NCI-H2196 (cell line): ENCODE data around the gene RPS10.
"Not testable (repeated sequence)": the region's sequence is repeated elsewhere in the genome, so short reads cannot be mapped to it uniquely, and the experiment has no call there.

Experiments used
- DNase-seq: peaks from one replicate; lab custom pipeline; 2025; ENCODE audit not compliant: unreplicated experiment; lab: John Stamatoyannopoulos, UW

The RPS10 gene

DNA sequence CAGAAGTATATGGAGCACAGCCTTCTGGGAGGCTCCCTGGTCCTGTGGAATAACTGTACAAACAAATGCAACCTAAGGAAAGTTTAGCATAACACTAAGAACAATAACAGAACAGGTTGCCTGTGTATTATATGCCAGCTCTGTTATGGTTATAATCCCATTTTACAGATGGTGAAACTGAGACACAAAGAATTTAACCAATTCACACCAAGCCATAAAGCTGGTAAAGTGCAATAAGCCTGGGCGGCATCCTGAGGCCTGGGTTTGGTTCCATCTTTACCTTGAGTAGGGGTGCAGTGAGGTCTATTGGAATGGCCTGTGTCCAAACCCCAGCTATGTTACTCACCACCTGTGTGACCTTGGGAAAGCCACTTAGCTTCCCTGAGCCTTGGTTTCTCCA lies 25.3 kb upstream of the RPS10 start:
- DNase-seq, result no peak

GRCh38 chr6:34447910-34448309 lies 22.0 kb upstream of the RPS10 start:
- DNase-seq, result peak; percentile 54

DNA sequence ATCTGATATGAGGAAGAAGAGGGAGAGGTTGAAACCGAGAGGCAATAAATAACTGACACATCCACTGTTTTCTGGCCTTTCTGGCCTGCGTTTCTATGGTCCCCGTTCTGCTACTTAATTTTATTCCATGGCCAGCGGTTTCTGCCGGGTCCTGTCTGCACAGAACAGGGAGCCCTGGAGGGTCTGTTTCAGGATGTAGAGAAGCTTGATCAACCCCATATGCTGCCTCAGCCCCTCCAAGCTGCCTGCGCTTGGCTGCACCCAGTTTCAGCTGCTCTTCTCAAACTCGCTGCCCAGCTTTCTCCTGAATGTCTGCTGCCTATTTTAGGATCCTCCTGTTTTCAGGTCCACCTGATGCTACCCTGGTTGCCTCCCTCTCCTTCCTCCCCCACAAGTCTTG lies 21.5 kb upstream of the RPS10 start:
- no peak for DNase-seq

- no peak for DNase-seq
Measured at GRCh38 chr6:34445313-34445860, 19.5 kb upstream of the RPS10 start.

DNA sequence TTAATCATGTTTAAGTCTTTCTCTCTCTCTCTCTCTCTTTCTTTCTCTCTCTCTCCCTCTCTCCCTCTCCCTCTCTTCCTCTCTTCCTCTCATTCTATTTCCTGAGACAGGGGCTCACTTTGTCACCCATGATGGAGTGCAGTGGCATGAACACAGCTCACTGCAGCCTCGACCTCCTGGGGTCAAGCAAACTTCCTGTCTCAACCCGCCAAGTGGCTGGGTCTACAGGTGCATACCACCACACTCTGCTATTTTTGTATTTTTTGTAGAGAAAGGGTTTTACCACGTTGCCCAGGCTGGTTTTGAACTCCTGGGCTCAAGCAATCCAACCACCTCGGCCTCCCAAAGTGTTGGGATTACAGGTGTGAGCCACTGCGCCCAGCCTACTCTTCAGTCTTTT lies 15.7 kb upstream of the RPS10 start:
- no peak for DNase-seq

GRCh38 chr6:34439442-34439841 lies 13.6 kb upstream of the RPS10 start:
- DNase-seq, result no peak

DNA sequence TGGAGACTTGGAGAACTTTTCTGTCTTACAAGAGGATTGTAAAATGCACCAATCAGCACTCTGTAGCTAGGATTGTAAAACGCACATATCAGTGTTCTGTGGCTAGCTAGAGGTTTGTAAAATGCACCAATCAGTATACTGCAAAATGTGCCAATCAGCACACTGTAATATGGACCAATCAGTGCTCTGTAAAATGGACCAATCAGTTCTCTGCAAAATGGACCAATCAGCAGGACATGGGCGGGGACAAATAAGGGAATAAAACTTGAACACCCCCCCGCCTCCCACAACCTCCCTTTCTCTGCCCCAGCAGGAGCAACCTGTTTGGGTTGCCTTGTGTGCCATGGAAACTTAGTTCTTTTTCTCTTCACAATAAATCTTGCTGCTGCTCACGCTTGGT lies 12.8 kb upstream of the RPS10 start:
- DNase-seq, result no peak

DNA sequence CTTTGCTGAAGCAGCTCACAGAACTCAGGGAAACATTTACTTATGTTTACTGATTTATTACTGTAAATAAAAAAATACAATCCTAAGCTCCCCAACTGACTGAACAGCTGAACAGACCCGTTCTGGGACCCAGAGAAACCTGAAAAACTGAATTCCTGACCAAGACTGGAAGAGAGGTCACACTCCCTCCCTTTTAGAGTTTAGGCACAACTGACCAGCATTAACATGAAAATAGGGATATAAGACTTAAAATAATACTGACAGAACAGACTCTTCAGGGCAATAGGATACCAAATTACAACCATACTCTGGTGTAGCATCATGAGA lies 11.7 kb upstream of the RPS10 start:
- DNase-seq, result no peak

DNA sequence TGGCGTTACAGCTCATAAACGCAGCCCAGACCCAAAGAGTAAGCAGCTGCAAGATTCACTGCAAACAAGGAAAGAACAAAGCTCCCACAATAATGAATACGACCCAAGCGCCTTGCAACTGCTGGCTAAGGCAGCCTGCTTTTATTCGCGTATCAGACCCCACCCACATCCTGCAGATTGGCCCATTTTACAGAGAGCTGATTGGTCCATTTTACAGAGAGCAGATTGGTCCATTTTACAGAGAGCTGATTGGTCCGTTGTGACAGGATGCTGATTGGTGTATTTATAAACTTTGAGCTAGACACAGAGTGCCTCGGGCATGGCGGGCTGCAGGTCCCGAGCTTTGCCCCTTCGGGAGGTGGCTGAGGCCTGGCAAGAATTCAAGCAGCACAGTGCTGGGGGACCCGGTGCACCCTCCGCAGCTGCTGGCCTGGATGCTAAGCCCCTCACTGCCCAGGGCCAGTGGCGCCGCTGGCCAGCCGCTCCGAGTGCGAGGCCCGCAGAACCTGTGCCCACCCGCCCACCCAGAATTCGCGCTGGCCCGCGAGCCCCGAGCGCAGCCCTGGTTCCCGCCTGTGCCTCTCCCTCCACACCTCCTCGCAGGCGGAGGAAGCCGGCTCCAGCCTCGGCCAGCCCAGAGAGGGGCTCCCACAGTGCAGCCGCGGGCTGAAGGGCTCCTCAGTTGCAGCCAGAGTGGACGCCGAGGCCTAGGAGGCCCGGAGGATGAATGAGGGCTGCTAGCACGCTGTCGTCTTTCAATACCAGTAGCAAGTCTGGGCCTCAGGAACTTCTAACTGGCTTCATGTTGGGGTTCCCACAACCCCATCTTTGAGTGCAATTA lies 11.2 kb upstream of the RPS10 start:
- no peak for DNase-seq

GRCh38 chr6:34435916-34436315 lies 10.0 kb upstream of the RPS10 start:
- no peak for DNase-seq

DNA sequence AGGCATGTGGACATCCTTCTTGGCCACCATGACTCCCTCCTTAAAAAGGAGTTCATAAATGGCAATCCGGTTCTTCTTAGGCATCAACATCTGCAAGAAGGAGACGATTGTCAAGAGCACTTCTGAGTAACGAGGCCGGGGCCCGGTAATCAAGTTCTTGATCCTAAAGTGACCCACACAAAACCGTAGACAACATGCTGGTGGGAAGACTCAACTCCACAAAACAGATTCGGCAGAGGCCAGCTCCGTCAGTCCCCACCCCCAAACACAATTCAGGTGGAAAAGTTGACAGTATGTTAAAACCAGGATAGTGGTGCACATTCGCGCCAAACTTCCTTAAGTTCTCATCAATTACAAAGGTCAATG lies 754 bp downstream of the RPS10 start:
- no peak for DNase-seq

- no peak for DNase-seq
Measured at GRCh38 chr6:34424200-34425131, 1.4 kb downstream of the RPS10 start.

DNA sequence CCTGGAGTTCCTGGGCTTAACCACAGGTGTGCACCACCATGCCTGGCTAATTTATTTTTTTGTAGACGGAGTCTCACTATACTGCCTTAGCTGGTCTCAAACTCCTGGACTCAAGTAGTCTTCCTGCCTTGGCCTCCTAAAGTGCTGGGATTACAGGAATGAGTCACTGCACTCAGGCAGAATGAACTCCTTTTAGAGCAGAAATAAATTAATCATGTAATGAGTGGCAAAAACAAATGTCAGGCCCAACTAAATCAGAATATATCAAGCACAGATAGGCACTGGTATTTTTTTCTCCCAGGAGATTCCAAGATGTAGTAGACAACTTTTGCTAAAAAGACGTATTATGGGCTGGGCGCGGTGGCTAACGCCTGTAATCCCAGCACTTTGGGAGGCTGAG lies 2.6 kb downstream of the RPS10 start:
- no peak for DNase-seq

DNA sequence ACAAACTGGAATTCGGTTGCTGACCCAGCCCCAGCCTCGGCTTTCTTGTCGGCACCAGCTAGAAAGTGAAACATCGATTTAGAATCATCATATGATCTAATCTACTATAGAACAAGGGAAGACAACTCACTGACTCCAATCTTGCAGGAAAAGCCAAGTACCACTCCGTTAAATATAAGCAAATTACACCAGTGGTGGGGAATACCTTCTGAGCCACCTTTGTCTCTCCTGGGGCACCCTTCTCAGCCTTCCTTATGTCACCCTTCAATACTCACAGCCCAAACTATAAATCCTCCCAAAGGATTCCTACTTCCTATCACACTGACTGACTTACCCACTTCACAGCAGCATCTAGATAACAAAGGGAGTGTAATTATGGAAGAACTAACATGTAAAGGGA lies 7.5 kb downstream of the RPS10 start:
- no peak for DNase-seq

DNA sequence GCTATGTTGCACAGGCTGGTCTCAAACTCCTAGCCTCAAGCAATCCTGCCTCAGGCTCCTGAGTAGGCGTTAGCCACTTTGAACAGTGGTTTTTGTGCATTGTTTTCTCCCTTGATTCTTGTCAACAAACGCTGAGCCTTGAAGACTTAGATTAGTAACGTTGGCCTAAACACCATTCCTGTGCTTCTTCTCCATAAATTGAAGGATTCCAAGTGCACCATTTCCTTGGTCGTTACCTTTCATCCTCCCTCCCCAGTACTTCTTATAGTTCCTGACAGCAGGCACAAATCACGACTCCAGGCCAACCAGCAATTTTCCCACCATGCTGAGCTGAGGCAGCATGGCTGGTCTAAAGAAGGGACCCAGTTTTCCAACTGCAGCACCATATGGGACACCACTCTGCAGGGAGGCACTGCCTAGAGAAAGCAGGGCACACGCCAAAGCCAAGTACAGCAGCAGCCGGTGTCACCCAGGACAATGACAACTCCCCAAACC lies 8.9 kb downstream of the RPS10 start:
- DNase-seq, result no peak

GRCh38 chr6:34414999-34415858 lies 10.6 kb downstream of the RPS10 start:
- peak; percentile 60 for DNase-seq

DNA sequence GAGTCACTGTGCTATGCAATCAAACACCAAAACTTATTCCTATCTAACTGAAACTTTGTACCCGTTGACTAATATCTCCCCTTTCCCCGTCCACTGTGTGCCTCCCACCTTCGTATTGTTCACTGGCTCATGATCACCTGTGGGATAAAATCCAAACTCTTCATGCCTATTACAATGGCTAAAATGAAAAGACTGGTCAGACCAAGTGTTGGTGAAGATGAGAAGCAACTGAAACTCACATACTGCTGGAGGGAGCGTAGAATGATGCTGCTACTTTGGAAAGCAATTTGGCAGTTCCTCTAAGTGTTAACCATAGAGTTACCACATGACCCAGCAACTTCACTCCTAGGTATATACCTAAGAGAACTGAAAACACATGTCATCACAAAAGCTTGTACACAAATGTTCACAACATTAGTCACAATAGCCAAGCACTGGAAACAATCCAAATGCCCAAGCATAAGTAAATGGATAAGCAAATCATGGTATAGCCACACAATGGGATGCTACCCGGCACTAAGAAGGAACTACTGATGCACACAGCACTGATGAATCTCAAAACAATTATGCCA lies 13.1 kb downstream of the RPS10 start:
- DNase-seq, result no peak

- DNase-seq, result no peak
Measured at GRCh38 chr6:34412016-34412415, 13.9 kb downstream of the RPS10 start.

DNA sequence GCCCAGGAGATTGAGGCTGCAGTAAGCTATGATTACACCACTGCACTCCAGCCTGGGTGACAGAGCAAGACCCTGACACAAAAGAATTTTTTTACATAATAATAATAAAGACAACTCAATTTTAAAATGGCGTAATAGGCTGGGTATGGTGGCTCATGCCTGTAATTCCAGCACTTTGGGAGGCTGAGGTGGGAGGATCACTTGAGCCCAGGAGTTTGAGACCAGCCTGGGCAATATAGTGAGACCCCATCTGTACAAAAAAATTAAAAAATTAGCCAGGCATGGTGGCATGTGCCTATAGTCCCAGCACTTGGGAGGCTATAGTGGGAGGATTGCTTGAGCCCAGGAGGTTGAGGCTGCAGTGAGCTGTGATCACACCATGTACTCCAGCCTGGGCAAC lies 18.0 kb downstream of the RPS10 start:
- not testable (repeated sequence) for DNase-seq

DNA sequence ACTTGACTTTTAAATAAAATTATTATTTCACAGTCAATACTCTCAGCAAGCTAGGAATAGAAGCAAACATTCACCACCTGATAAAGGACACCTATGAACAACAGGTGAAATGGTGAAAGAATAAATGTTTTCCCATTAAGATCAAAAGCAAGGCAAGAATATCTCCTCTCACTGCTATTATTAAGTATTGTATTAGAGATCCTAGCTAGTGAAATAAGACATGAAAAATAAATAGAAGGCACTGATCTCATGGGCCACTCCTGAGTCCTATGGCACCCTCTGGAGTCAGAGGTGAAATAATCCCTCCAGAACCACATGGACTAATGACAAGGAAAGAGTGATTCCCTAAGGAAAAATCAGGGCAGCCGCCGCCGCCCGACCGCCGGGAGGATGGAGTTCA lies 29.4 kb downstream of the RPS10 start:
- no peak for DNase-seq

DNA sequence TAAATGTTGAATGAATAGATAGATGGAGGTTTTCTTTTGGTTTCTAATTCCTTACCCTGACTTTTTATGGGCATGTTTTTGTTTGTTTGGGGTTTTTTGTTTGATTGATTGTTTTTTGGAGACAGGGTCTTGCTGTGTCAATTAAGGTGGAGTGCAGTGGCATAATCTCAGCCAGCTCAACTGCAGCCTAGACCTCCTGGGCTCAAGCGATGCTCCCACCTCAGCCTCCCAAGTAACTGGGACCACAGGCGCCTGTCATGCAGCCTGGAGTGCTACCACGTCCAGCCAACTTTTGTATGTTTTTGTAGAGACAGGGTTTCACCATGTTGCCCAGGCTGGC lies 31.9 kb downstream of the RPS10 start:
- DNase-seq, result no peak
